ENCODE results near the gene GCAT.

GCAT gene

GRCh38 chr22:37809672-37810333 is 2.1 kb downstream of the GCAT start:
- no peak for DNase-seq (ENCODE audit: low read depth, low spot score)

- DNase-seq (ENCODE audit: low read depth, low spot score): no peak
These were observed 4.1 kb downstream of the GCAT start for GRCh38 chr22:37811867-37812266.

GRCh38 chr22:37812869-37813678 is 5.3 kb downstream of the GCAT start:
- DNase-seq (ENCODE audit: low read depth, low spot score): no peak

GRCh38 chr22:37815593-37815992 is 7.9 kb downstream of the GCAT start:
- DNase-seq (ENCODE audit: low read depth, low spot score): no peak

GRCh38 chr22:37816543-37817180 is 8.9 kb downstream of the GCAT start:
- DNase-seq (ENCODE audit: low read depth, low spot score): no peak

DNA sequence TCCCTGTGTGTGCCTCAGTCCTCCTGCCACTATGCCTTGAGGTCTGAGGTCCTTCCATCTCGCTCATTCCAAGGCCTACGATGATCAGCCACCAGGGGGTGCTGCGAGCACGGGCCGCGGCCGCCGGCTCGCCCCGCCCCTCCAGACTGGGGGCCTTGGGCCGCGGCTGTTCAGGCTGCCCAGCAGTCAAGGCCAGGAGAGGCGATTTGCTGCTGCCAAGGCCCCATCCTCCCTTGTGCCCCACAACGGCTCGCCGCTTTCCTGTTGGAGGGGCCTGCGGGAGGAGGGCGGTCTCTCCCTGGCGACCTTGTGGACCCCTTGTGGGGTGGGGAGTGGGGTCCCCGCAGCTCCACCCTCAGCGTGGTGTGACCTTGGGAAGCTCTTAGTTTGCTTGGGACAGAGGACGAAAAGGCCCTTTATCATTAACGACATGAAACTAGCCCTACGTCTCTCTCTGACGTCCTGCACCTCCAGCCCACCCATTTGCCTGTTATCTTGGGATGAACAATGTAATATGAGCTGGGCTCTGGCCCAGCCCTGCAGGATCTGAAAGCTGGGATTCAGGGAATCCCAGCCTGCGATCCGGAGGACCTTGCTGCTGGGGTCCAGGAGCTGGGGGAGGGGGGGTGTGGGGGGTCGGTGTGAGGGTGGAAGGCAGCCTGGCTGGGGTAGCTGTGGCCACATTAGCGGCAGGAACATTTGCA is 10.1 kb downstream of the GCAT start:
- DNase-seq (ENCODE audit: low read depth, low spot score): no peak

DNA sequence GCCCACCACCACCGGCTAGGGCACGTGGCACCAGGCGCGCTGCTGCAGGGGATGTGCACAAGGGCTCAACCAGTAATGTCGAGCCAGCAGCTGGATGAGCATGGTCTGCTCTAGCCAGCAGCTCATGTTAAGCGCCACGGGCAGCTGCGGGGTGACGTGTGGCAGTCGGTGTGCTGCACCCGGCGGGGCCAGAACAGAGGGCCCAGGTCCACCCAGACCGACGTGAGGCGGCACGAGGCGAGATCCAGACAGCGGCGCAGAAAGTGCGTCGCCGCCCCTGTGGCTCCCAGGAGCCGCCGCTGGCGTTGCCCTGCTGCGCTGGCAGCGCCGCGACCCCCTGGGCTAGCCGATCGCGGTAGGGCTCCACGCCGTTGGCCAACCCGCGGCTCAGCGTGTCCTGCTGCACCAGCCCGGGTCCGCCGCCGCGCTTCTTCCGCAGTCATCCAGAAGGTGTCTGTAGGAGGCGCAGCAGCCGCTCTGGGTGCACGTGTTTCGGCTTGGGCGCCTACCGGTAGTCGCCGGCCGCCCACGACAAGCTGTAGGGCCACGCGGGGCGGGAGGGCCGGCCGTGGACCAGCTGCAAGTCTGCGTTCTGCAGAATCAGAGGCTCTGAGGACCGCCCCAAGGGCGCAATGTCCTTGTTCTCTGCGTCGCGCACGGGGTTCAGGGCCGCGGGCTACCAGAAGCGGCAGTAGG is 10.8 kb downstream of the GCAT start:
- DNase-seq (ENCODE audit: low read depth, low spot score): no peak

DNA sequence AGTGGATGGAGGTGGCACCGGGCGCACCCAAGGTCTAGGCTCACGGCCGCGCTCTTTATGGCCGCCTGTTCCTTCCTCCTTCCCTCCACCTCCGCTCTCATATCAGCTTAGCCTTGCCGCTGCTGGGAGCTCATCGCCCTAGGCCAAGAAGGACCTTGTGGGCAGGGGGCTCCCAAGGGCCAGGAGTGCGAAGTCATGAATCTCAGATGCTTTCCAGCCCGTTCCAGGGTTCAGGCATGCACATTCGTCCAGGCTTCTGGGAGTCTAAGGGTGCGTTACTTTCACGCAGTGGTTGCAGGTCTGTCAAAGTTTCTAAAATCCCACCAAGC is 11.3 kb downstream of the GCAT start:
- DNase-seq (ENCODE audit: low read depth, low spot score): no peak

DNA sequence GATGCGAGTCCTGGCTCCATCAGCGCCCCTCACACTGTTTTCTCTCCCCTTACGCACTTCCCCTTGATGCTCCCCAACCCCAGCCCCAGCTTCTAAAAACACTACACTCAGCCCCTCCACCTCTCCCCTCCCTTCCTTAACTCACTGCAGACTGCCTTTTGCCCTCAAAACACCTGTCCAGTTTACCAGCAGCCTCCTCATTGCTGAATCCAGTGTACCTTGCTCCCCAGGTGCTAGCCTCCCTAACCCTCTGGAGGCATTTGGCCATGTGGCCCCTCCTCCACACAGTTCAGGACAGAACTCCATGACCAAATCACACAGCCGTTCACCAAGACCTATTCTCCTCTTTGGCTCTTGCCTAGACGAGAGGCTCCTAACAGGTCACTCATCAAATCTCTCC is 12.6 kb downstream of the GCAT start:
- DNase-seq (ENCODE audit: low read depth, low spot score): no peak

DNA sequence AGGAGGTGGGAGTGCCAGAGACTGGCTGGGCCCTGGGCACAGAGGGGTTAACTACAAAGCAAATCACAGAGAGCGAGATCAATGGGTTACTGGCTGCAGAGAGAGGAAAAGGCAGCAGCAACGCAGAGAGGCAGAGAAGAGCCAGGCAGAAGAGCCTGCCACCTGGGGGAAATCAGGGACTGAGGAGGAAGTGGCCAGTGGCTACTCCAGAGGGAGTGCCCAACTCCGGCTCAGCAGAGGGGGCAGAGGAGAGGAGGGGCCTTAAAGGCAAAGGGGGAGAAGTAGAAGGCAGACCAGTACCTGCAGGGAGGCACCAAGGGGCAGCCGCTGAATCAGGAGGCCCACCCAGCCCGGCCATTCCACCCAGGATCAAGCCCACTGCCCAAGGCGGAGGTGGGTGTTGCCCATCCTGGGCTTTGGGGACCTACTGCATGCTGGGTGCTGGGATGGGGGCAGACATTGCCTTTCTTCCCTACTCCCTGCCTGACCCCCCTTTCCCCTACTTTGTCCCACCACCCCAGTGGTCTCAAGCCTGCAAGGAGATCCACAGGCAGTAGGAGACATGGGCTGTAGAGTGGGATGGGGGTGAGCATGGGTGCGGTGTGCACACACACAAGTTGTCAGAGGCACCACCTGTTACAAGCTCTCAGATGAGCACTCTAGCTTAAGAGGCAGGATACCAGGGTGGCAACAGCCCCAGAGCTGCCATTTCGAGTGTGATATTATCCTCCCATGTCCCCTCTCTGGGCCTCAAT is 14.5 kb downstream of the GCAT start:
- DNase-seq (ENCODE audit: low read depth, low spot score): no peak

GRCh38 chr22:37823134-37823985 is 15.6 kb downstream of the GCAT start, which contains the start of gene GALR3:
Gene GALR3 (plus strand): TSS chr22:37823382. CDS start chr22:37823407, 25 bp downstream.
- no peak for DNase-seq (ENCODE audit: low read depth, low spot score)

DNA sequence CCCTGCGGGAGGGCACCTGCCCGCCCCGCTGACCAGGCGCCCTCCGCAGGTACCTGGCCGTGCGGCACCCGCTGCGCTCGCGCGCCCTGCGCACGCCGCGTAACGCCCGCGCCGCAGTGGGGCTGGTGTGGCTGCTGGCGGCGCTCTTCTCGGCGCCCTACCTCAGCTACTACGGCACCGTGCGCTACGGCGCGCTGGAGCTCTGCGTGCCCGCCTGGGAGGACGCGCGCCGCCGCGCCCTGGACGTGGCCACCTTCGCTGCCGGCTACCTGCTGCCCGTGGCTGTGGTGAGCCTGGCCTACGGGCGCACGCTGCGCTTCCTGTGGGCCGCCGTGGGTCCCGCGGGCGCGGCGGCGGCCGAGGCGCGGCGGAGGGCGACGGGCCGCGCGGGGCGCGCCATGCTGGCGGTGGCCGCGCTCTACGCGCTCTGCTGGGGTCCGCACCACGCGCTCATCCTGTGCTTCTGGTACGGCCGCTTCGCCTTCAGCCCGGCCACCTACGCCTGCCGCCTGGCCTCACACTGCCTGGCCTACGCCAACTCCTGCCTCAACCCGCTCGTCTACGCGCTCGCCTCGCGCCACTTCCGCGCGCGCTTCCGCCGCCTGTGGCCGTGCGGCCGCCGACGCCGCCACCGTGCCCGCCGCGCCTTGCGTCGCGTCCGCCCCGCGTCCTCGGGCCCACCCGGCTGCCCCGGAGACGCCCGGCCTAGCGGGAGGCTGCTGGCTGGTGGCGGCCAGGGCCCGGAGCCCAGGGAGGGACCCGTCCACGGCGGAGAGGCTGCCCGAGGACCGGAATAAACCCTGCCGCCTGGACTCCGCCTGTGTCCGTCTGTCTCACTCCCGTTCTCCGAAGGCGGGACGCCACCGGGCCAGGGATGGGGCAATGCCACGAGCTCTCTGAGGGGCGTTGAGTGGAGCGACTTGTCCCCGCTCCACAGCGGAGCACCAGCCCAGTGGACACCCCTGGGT is 17.2 kb downstream of the GCAT start:
- no peak for DNase-seq (ENCODE audit: low read depth, low spot score)

DNA sequence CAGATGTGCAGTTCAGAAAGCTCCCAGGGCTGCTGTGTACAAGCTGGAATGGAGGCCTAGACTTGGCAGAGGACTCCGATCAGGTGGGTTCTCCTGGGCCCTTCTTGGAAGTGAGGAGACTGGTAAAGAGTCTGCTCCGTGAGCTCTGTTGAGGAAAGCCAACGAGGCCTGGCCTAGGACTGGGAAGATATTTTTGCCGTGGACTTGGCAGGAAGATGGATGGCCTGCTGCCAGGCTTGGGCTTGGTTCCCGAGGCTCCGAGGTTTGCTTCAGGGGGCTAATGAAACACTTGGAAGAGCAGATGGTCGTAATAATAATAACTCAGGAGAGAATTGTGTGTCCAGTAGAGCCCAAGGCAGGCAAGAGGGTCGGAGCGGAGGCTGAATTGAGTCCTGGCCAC is 19.3 kb downstream of the GCAT start:
- no peak for DNase-seq (ENCODE audit: low read depth, low spot score)

DNA sequence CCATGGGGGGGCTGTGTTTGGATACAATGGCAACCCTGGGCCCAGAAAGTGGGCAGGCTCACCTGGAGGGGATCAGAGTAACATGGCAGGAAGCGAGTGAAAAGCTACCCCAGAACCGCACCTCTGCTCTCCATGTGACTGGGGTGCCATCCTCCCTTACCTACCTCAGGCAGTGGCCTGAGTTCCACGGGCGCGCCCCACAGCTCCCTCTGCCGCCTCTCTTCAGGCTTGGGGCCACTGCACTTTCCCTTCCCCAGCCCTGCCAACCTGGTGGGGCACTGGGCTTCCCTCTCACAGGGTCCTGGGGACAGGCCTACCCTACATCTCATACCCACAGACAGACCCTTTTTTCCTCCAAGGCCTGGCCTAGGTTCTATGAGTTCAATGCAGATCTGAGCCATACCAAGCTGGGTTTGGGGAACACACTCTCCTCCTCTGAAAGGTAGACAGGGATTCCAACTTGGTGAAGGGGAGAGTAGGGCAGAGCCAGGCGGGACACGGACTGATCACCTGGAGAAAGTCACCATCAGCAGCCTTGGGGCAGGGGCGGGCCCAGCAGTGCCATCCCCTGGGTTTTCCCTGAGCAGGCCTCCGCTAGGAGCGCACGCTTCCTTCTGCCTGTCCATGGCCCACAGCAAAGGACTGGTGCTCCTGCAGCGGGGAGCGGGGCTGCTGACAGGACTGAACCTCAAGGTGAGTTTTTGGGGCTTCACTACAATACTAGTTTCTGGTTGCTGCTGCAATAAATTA is 22.5 kb downstream of the GCAT start:
- DNase-seq (ENCODE audit: low read depth, low spot score): no peak

GRCh38 chr22:37831472-37831871 is 23.7 kb downstream of the GCAT start:
- DNase-seq (ENCODE audit: low read depth, low spot score): no peak

DNA sequence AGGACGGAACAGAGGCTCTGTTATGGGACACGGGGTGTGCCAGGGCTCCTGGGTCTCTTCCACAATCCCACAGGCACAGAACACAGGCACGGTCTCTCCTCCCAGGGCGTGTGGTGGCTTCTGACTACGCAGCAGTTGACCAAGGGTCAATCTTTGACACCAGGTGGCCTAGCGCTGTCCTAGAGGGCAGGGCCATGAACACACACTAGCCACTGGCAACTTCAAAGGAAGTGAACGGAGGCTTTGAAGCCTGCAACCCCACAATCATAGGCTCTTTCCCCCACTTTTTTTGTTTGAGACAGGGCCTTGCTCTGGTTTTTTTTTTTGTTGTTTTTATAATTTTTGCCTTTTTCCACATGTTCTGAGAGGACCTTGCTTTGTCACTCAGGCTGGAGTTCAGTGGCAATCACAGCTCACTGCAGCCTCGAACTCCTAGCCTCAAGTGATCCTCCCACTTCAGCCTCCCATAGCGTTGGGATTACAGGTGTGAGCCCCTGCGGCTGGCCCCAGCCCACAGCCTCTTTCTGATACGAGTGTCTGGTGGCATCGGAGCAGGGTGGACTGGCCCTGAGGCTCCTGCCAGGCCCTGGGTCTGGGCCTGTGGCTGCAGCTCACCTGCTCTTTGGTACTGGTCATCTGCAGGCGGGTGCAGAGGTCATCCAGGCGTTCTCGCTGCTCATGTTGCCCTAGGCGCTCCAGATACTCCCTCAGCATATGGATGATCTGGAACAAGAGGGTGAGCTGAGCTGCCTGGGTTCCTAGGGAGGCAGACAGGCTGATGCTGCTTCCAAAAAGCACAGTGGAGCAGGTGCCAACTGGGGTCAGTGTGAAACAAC is 24.5 kb downstream of the GCAT start:
- DNase-seq (ENCODE audit: low read depth, low spot score): no peak

All from iPS DF 19.7 (cell line).